HG03575 (cell line): ENCODE measurements around the gene STIMATE.

Source experiments
- ATAC-seq: cut with Tn5 transposase; IDR thresholded peaks from one replicate; pipeline ENCODE4 v1.9.1; 2021; ENCODE audit not compliant: unreplicated experiment, insufficient number of reproducible peaks, low FRiP score; ENCODE audit errors: extremely low read depth

Gene STIMATE

GRCh38 chr3:52874160-52874701, 23.1 kb downstream of the STIMATE start:
- ATAC-seq: no peak

- ATAC-seq: no peak
Observed at GRCh38 chr3:52873433-52874159, 23.8 kb downstream of the STIMATE start.

- ATAC-seq: no peak
Observed at GRCh38 chr3:52872245-52872644, 25.1 kb downstream of the STIMATE start.

- no peak for ATAC-seq
Observed at GRCh38 chr3:52871761-52872160, 25.6 kb downstream of the STIMATE start.

- no peak for ATAC-seq
Observed at GRCh38 chr3:52870471-52870870, 26.9 kb downstream of the STIMATE start.

GRCh38 chr3:52866427-52866826, 30.9 kb downstream of the STIMATE start:
- no peak for ATAC-seq

GRCh38 chr3:52865994-52866393, 31.4 kb downstream of the STIMATE start:
- no peak for ATAC-seq

- no peak for ATAC-seq
Observed at GRCh38 chr3:52860424-52860768, 37.0 kb downstream of the STIMATE start.

GRCh38 chr3:52859686-52860423, 37.5 kb downstream of the STIMATE start:
- ATAC-seq: no peak

- ATAC-seq: no peak
Observed at GRCh38 chr3:52857864-52858263, 39.5 kb downstream of the STIMATE start.

- ATAC-seq: no peak
Observed at GRCh38 chr3:52857133-52857532, 40.2 kb downstream of the STIMATE start.

- ATAC-seq: no peak
Observed at GRCh38 chr3:52856666-52857065, 40.7 kb downstream of the STIMATE start.

GRCh38 chr3:52854013-52854412, 43.3 kb downstream of the STIMATE start:
- no peak for ATAC-seq

GRCh38 chr3:52852419-52852818, 44.9 kb downstream of the STIMATE start:
- ATAC-seq: no peak

GRCh38 chr3:52851348-52851747, 46.0 kb downstream of the STIMATE start:
- no peak for ATAC-seq

- ATAC-seq: no peak
Observed at GRCh38 chr3:52849656-52850055, 47.7 kb downstream of the STIMATE start.

GRCh38 chr3:52848617-52849016, 48.7 kb downstream of the STIMATE start:
- ATAC-seq: no peak

GRCh38 chr3:52847726-52848125, 49.6 kb downstream of the STIMATE start:
- ATAC-seq: no peak

GRCh38 chr3:52847241-52847640, 50.1 kb downstream of the STIMATE start:
- ATAC-seq: no peak

GRCh38 chr3:52846432-52846965, 50.8 kb downstream of the STIMATE start:
- ATAC-seq: no peak
